ENCODE measurements around the gene SMURF1.

- no peak for TF ChIP-seq CTCF (IDR thresholded peaks at IDR 0.05)
- TF ChIP-seq POLR2AphosphoS5 (IDR thresholded peaks at IDR 0.05), result no peak
- TF ChIP-seq POLR2A (IDR thresholded peaks at IDR 0.05; ENCODE audit: low read depth), result no peak
These were observed 36.3 kb upstream of the SMURF1 start for GRCh38 chr7:99180067-99180650.

All from esophagus muscularis mucosa (tissue), 3 donors.